SIG-M5 (cell line): ENCODE data around the gene QSER1.
A peak's percentile ranks its signal among the peaks of the same experiment; 100 is the strongest.
"Not testable (repeated sequence)": the region's sequence is repeated elsewhere in the genome, so short reads cannot be mapped to it uniquely, and the experiment has no call there.

Experiments
- DNase-seq: peaks from one replicate; lab custom pipeline; 2025; lab: John Stamatoyannopoulos, UW

QSER1 gene

GRCh38 chr11:32892355-32893092 lies at the start of gene QSER1:
TSS of gene QSER1 (plus strand) at chr11:32892811. CDS start at chr11:32893126, 315 bp downstream.
- DNase-seq, result no peak

- no peak for DNase-seq
Observed at GRCh38 chr11:32843544-32843943, 49.1 kb upstream of the QSER1 start.

- DNase-seq, result peak; percentile 32
Observed at GRCh38 chr11:32847511-32847910, 45.1 kb upstream of the QSER1 start.

GRCh38 chr11:32849761-32850160 lies 42.9 kb upstream of the QSER1 start:
- DNase-seq, result no peak

GRCh38 chr11:32851251-32851650 lies 41.4 kb upstream of the QSER1 start:
- no peak for DNase-seq

GRCh38 chr11:32852207-32852606 lies 40.4 kb upstream of the QSER1 start:
- peak; percentile 25 for DNase-seq

- DNase-seq, result no peak
Observed at GRCh38 chr11:32855601-32856000, 37.0 kb upstream of the QSER1 start.

GRCh38 chr11:32858731-32859130 lies 33.9 kb upstream of the QSER1 start:
- DNase-seq, result no peak

GRCh38 chr11:32861850-32862577 lies 30.6 kb upstream of the QSER1 start:
- DNase-seq, result no peak

GRCh38 chr11:32864555-32864954 lies 28.1 kb upstream of the QSER1 start:
- DNase-seq, result no peak

- not testable (repeated sequence) for DNase-seq
Observed at GRCh38 chr11:32868752-32869151, 23.9 kb upstream of the QSER1 start.

GRCh38 chr11:32870676-32871075 lies 21.9 kb upstream of the QSER1 start:
- no peak for DNase-seq

GRCh38 chr11:32874132-32874531 lies 18.5 kb upstream of the QSER1 start:
- no peak for DNase-seq

- no peak for DNase-seq
Observed at GRCh38 chr11:32881286-32881685, 11.3 kb upstream of the QSER1 start.

GRCh38 chr11:32883421-32883820 lies 9.2 kb upstream of the QSER1 start:
- no peak for DNase-seq

- DNase-seq, result no peak
Observed at GRCh38 chr11:32884023-32884422, 8.6 kb upstream of the QSER1 start.

- DNase-seq, result no peak
Observed at GRCh38 chr11:32884770-32885384, 7.7 kb upstream of the QSER1 start.

GRCh38 chr11:32885556-32885955 lies 7.1 kb upstream of the QSER1 start:
- DNase-seq, result no peak

GRCh38 chr11:32886180-32886579 lies 6.4 kb upstream of the QSER1 start:
- no peak for DNase-seq

- DNase-seq, result not testable (repeated sequence)
Observed at GRCh38 chr11:32887707-32888383, 4.8 kb upstream of the QSER1 start.

GRCh38 chr11:32888384-32888710 lies 4.3 kb upstream of the QSER1 start:
- not testable (repeated sequence) for DNase-seq

GRCh38 chr11:32888805-32889204 lies 3.8 kb upstream of the QSER1 start:
- no peak for DNase-seq
